Stimulated activated naive CD8-positive, alpha-beta T cell treated with anti-CD3 and anti-CD28 coated beads, Interleukin-15, Interleukin-2, amounts not matched to agents 100 ng/mL and 50 ng/mL, for 24 hours (primary cell): ENCODE measurements around the gene TNIK.
"Not testable (repeated sequence)": the region's sequence is repeated elsewhere in the genome, so short reads cannot be mapped to it uniquely, and the experiment has no call there.

Experiments
- H3K27ac Mint-ChIP-seq: one replicate; pipeline ENCODE4 v1.8.0; 2021; ENCODE audit warnings: mild to moderate bottlenecking, mixed read lengths
- H3K27me3 Mint-ChIP-seq: one replicate; pipeline ENCODE4 v1.8.0; 2021; ENCODE audit warnings: mixed read lengths
- H3K36me3 Mint-ChIP-seq: one replicate; pipeline ENCODE4 v1.8.0; 2021; ENCODE audit warnings: low read depth, mixed read lengths
- H3K4me1 Mint-ChIP-seq: one replicate; pipeline ENCODE4 v1.8.0; 2021; ENCODE audit warnings: low read depth, mixed read lengths
- H3K4me3 Mint-ChIP-seq: one replicate; pipeline ENCODE4 v1.8.0; 2021; ENCODE audit warnings: mild to moderate bottlenecking, mixed read lengths
- H3K9me3 Mint-ChIP-seq: one replicate; pipeline ENCODE4 v1.8.0; 2021; ENCODE audit warnings: mixed read lengths

Gene TNIK

DNA sequence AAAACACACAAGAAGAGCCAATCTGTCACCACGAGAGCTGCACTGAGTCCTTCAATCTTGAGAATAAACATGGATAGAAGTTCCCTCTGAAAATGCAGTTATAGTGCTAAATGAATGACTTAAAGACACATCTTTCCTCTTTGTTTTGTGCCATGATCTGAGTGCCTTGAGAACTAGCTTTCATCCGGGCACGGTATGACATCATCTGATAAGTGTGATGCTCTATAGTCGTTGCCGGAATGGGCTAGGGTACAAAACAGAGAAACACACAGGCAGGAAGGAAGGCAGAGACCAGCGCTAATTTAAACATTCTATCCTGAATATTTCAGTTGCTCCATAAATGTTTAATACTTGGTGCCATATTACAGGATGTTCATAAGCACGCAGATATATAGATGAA is 146.5 kb downstream of the TNIK start:
- no peak overlapping the region for H3K27ac Mint-ChIP-seq
- H3K4me1 Mint-ChIP-seq: peaks cover 43% of the 10 kb centered on the region

DNA sequence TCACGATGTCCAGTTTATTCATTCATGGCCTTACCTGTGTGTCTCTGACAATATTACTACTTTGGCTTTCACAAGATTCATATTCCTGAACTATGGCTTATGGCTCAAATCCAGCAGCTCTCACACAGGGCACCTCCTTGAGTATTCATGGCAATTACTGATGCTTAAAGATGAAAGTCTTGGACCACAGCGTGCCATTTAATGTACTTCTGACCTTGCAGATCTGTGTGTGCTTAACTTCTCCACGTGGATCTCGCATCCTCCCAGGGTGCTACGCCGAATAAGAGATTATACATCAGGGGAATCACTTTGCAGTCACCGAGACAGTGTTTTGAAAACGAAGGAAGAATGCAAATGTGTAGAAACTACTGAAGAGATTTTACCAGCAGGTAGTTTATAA is 147.5 kb downstream of the TNIK start:
- Mint-ChIP-seq H3K27ac (no peak overlapping the region), H3K36me3 (no peaks in the 10 kb centered on the region), H3K9me3 (no peaks in the 10 kb centered on the region), H3K27me3 (no peaks in the 10 kb centered on the region), H3K4me3 (no peak overlapping the region), H3K4me1 (peaks cover 50% of the 10 kb centered on the region)

More for the DNA sequence above, 146.5 kb downstream of the TNIK start:
- Mint-ChIP-seq H3K36me3 (no peaks in the 10 kb centered on the region), H3K9me3 (no peaks in the 10 kb centered on the region), H3K4me3 (no peak overlapping the region), H3K27me3 (no peaks in the 10 kb centered on the region)

DNA sequence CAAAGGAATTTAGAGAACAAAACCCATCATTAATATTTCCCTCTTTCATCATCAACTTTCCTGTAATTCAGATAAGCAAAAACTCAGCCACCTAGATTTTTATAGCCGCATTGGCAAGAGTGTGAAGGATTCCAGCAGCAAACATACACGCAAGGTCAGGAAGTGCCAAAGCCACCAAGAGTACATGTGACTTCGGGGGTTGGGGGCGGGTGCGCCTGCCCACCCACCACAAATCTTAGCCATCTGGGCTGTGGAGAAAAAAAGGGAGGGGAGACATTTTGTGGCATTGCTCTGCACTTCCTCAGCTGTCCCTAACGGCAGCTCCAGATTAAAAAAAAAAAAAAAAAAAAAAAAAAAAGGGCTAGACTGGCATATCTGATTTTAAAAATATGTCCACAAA is 148.4 kb downstream of the TNIK start:
- Mint-ChIP-seq H3K9me3 (no peaks in the 10 kb centered on the region), H3K36me3 (no peaks in the 10 kb centered on the region), H3K27ac (peak overlapping the region; percentile 34), H3K4me1 (peaks cover 50% of the 10 kb centered on the region), H3K4me3 (peak overlapping the region; percentile 28), H3K27me3 (no peaks in the 10 kb centered on the region)

DNA sequence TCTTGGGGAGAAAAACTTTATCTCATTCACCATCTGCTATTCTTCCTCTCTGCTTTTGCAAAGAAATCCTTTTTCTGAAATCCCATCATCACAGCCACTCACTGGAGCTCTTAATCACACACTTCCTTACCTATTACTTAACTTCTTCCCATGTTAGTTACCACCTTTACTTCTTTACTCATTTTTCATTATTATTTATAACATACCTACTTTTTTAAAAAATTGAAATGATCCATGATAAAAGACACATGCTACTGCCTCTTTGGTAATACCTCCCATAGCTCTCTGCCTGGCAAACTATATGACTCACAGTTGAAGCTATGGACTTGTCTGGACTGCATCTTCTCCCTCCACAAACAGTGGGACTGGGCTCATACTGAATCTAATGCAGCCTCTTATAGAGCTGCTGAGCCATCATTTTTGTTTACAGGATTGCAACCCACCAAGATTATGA is 150.3 kb downstream of the TNIK start:
- Mint-ChIP-seq H3K4me3 (no peak overlapping the region), H3K4me1 (peaks cover 50% of the 10 kb centered on the region), H3K27me3 (no peaks in the 10 kb centered on the region), H3K36me3 (no peaks in the 10 kb centered on the region), H3K27ac (no peak overlapping the region), H3K9me3 (no peaks in the 10 kb centered on the region)

DNA sequence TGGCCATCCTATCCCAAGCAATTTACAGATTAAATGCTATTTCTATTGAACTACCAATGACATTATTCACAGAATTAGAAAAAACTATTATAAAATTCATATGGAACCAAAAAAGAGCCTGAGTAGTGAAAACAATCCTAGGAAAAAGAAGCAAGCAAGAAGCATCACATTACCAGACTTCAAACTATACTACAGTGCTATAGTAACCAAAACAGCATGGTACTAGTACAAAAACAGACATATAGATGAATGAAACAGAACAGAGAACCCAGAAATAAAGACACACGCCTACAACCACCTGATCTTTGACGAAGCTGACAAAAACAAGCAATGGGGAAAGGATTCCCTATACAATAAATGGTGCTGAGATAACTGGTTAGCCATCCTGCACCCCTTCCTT is 152.2 kb downstream of the TNIK start:
- no peaks in the 10 kb centered on the region for H3K9me3 Mint-ChIP-seq
- H3K4me1 Mint-ChIP-seq: peaks cover 47% of the 10 kb centered on the region
- no peaks in the 10 kb centered on the region for H3K27me3 Mint-ChIP-seq
- no peak overlapping the region for H3K27ac Mint-ChIP-seq
- H3K4me3 Mint-ChIP-seq: no peak overlapping the region
- H3K36me3 Mint-ChIP-seq: no peaks in the 10 kb centered on the region

DNA sequence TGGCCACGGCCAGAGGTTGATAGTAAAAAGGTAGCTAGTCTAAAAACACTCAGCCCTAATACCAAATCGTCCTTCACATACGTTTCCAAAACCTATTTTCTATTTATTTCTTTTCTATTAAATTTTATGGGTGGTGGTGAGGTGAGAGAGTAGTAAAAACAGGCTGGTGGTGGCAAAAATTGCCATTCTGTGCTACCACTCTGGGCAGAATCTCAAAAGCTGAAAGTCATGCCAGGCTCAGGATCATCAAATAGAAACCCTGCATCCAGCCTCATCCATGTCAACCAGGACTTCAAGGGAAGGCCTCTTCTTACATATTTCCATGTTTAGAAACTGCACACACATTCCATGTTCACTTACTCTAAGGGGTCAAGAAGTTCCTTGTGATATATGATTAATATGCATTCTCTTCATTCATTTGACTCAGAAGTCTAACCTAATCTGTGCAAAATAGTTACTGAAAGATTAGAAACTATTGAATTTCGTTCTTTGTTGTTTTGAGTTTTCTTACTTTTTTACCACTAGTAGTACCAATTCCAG is 153.1 kb downstream of the TNIK start:
- peaks cover 40% of the 10 kb centered on the region for H3K4me1 Mint-ChIP-seq
- H3K36me3 Mint-ChIP-seq: no peaks in the 10 kb centered on the region
- no peaks in the 10 kb centered on the region for H3K9me3 Mint-ChIP-seq
- no peaks in the 10 kb centered on the region for H3K27me3 Mint-ChIP-seq
- no peak overlapping the region for H3K27ac Mint-ChIP-seq
- no peak overlapping the region for H3K4me3 Mint-ChIP-seq

DNA sequence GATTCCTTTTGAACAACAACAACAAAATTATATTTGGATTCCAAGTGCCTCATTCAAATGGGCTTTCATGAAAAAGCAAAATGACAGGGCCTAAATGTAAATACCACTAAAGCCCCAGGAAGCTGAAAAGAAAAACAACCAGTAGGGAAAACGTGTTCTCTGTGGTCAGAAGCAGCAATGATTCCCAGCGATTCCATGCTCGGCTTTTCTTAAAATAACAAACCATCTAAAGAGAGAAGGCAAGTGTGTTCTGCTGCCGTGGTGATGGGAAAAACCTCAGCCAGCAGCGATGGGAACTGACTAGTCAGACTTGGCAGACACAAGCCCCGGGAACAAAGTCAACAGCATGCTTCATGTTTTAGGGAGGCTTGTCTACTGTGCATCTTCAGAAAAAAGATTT is 153.6 kb downstream of the TNIK start:
- Mint-ChIP-seq H3K36me3 (no peaks in the 10 kb centered on the region), H3K9me3 (no peaks in the 10 kb centered on the region), H3K4me1 (peaks cover 38% of the 10 kb centered on the region), H3K27me3 (no peaks in the 10 kb centered on the region), H3K27ac (no peak overlapping the region), H3K4me3 (no peak overlapping the region)

DNA sequence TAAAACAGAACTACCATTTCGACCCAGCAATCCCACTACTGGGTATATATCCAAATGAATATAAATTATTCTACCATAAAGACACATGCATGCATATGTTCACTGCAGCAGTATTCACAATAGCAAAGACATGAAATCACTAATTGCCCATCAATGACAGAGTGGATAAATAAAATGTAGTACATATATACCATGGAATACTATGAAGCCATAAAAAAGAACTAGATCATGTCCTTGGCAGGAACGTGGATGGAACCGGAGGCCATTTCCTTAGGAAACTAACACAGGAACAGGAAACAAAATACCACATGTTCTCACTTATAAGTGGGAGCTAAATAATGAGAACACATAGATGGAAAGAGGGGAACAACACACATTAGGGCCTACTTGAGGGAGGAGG is 154.4 kb downstream of the TNIK start:
- not testable (repeated sequence) for H3K27me3 Mint-ChIP-seq, H3K4me3 Mint-ChIP-seq, H3K27ac Mint-ChIP-seq, H3K36me3 Mint-ChIP-seq, H3K9me3 Mint-ChIP-seq
- H3K4me1 Mint-ChIP-seq: peaks cover 36% of the 10 kb centered on the region

DNA sequence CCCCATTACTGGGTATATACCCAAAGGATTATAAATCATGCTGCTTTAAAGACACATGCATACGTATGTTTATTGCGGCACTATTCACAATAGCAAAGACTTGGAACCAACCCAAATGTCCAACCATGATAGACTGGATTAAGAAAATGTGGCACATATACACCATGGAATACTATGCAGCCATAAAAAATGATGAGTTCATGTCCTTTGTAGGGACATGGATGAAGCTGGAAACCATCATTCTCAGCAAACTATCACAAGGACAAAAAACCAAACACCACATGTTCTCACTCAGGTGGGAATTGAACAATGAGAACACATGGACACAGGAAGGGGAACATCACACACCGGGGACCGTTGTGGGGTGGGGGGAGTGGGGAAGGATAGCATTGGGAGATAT is 155.7 kb downstream of the TNIK start:
- not testable (repeated sequence) for H3K36me3 Mint-ChIP-seq, H3K9me3 Mint-ChIP-seq, H3K27me3 Mint-ChIP-seq, H3K27ac Mint-ChIP-seq, H3K4me3 Mint-ChIP-seq
- peaks cover 33% of the 10 kb centered on the region for H3K4me1 Mint-ChIP-seq

DNA sequence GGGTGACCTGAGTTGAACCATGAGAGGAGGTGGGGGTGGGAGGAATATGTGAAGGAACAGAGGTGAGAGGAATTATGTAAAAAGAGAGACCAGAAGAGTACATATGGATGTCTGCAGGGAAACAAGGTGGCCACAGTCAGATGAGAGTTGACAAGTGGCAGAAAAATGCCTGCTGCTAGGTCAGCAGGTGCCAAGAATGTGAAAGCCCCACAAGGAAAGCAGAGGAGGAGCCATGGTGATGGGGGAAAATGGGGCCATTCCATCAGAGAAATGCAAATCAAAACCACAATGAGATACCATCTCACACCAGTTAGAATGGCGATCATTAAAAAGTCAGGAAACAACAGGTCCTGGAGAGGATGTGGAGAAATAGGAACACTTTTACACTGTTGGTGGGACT is 156.2 kb downstream of the TNIK start:
- not testable (repeated sequence) for H3K36me3 Mint-ChIP-seq, H3K27ac Mint-ChIP-seq, H3K9me3 Mint-ChIP-seq, H3K4me3 Mint-ChIP-seq, H3K27me3 Mint-ChIP-seq
- H3K4me1 Mint-ChIP-seq: peaks cover 30% of the 10 kb centered on the region

DNA sequence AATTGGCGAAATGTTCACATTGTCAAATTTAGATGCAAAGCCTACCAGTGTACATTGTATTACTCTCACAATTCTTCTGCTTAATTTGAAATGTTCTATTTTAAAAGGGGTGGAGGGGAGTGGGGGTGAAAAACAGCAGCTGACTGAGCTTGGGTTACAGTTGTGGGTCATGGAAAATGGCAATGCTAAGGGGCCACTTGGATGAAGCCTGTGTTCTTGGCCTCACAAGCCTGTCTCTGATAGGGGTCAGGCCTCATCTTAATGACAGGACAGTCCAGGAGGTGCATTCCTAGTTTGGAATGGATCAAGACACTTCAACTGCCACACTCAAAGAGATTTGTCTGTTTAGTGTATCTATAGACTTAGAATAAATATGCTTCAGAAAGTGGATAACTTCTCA is 158.2 kb downstream of the TNIK start:
- H3K9me3 Mint-ChIP-seq: peaks cover 6% of the 10 kb centered on the region
- no peak overlapping the region for H3K4me3 Mint-ChIP-seq
- H3K36me3 Mint-ChIP-seq: peaks cover 4% of the 10 kb centered on the region
- no peak overlapping the region for H3K27ac Mint-ChIP-seq
- no peaks in the 10 kb centered on the region for H3K27me3 Mint-ChIP-seq
- peaks cover 25% of the 10 kb centered on the region for H3K4me1 Mint-ChIP-seq

DNA sequence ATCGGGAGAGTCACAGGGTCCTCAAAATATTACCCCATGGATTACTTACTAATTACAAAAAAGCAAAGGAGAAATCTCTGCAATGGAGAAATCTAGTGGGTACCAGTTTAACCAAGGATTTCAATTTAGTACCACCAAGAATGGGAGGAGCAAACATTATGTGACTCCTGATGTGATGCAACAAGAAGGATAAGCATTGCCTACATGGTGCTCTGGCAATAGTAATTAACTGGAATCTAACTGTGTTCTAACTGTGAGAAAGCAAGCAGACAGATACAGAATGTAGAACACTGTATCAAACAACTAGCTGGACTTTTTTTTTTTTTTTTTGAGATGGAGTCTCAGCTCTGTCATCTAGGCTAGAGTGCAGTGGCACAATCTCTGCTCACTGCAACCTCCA is 159.2 kb downstream of the TNIK start:
- peaks cover 6% of the 10 kb centered on the region for H3K9me3 Mint-ChIP-seq
- peaks cover 4% of the 10 kb centered on the region for H3K36me3 Mint-ChIP-seq
- no peaks in the 10 kb centered on the region for H3K27me3 Mint-ChIP-seq
- peaks cover 33% of the 10 kb centered on the region for H3K4me1 Mint-ChIP-seq
- H3K4me3 Mint-ChIP-seq: no peak overlapping the region
- H3K27ac Mint-ChIP-seq: no peak overlapping the region

DNA sequence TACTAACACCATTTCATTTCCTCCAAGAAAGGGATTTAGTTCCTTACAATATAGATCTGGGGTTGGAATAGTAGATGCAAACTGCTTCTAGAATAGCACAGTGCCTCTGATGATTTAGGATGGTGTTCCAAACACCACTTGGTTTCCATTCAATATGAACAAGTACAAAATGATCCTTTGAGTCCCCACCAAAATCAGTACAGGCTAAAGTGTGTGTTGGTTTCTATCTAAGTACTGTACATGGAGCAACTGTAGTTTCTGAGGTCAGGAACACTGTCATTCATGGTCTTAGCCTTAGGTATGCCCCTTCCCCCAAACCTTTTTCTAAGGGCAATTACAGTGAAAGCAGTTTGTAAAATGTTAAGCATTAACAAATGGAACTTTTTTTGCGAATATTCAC is 162.3 kb downstream of the TNIK start:
- Mint-ChIP-seq H3K9me3 (peaks cover 6% of the 10 kb centered on the region), H3K27me3 (no peaks in the 10 kb centered on the region), H3K4me3 (no peak overlapping the region), H3K27ac (no peak overlapping the region), H3K36me3 (peaks cover 4% of the 10 kb centered on the region), H3K4me1 (peaks cover 42% of the 10 kb centered on the region)

DNA sequence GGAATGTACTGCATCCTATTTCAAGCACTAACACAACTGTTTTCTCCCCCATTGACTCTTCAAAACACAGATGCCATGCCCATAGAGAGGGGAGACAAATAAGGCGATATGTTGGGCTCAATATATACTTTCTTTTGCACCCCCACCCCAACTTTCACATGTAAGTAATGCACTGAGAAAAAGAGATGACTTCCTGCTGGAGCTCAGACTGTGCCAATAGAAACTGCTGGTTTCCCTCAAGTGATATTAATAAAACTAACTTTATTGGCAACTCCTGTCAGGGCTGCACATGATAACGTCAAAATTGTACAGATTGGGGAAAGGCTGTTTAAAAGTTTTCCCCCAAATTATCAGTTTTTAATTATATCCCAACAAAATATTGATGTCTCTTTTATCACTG is 163.0 kb downstream of the TNIK start:
- H3K9me3 Mint-ChIP-seq: peaks cover 6% of the 10 kb centered on the region
- H3K27me3 Mint-ChIP-seq: no peaks in the 10 kb centered on the region
- H3K4me1 Mint-ChIP-seq: peaks cover 47% of the 10 kb centered on the region
- H3K36me3 Mint-ChIP-seq: peaks cover 4% of the 10 kb centered on the region
- no peak overlapping the region for H3K27ac Mint-ChIP-seq
- H3K4me3 Mint-ChIP-seq: no peak overlapping the region

DNA sequence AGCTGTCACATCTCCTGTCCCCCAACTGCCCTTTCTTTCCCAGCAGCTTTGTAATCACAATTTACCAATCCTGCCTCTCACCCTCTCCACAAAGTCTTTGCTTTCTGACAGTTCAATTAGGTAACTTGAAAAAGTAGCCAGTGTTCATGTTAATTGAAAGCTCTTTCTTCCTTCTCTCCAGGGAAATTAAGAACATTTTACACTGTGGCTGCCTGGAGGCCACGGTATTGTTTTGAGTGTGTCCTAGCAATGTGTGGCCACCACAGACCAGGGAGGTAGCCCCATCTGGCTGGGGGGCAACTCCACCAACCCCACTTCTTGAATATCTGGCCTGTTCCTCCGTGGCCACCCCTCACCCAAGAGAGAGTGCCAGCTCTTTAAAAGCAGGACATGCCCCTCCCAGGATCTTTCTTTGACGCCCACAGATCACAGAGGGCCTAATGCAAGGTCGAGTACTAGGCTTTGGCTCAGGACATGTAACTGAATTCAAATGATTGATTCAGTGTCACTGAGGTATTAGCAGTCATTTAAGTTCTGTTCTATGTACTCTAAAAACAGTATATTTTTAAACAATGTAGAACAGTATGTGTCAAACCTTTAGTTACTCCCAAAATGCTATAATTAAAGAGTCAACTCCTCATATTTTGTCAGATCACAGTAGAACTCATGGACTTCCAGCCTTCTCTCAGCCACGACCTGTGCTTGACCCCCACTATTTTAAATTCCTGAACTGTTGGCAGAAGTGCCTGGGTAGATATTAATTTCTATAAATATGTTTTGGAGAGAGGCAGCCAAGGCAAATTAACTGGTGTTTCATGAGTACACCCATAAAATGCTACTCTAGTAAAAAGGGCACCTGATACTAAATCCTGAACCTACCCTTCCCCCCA is 164.5 kb downstream of the TNIK start:
- H3K27me3 Mint-ChIP-seq: no peaks in the 10 kb centered on the region
- H3K9me3 Mint-ChIP-seq: peaks cover 6% of the 10 kb centered on the region
- peaks cover 52% of the 10 kb centered on the region for H3K4me1 Mint-ChIP-seq
- peaks cover 4% of the 10 kb centered on the region for H3K36me3 Mint-ChIP-seq
- no peak overlapping the region for H3K4me3 Mint-ChIP-seq
- H3K27ac Mint-ChIP-seq: no peak overlapping the region
